Mesendoderm (in vitro differentiated cells): Measurements from ENCODE around the gene DFFB.

Source experiments
- DNase-seq: peaks from one replicate; pipeline ENCODE4 v3.0.0; 2013
- H2AK5ac ChIP-seq: 2 replicates; pipeline ENCODE4 v1.6.1; 2013; ENCODE audit warnings: low read length, inconsistent platforms
- H2BK120ac ChIP-seq: 2 replicates; pipeline ENCODE4 v1.6.1; 2013; ENCODE audit warnings: low read depth, mild to moderate bottlenecking, low read length, moderate library complexity, mixed read lengths
- H2BK15ac ChIP-seq: replicated peaks from 2 replicates; pipeline ENCODE4 v1.6.1; 2013; ENCODE audit warnings: low read depth, mild to moderate bottlenecking, moderate library complexity
- H2BK5ac ChIP-seq: 2 replicates; pipeline ENCODE4 v1.6.1; 2013; ENCODE audit warnings: low read length, inconsistent platforms
- H3K18ac ChIP-seq: 2 replicates; pipeline ENCODE4 v1.6.1; 2013; ENCODE audit warnings: mild to moderate bottlenecking, low read length, mixed read lengths
- H3K23ac ChIP-seq: one replicate; pipeline ENCODE4 v1.6.1; 2013; ENCODE audit warnings: low read length
- H3K27ac ChIP-seq: 2 replicates; pipeline ENCODE4 v1.5.1; 2013; ENCODE audit warnings: low read depth, mild to moderate bottlenecking, inconsistent platforms, low read length, moderate library complexity
- H3K27me3 ChIP-seq: 2 replicates; pipeline ENCODE4 v1.6.1; 2013; ENCODE audit warnings: low read length, control low read depth, mild to moderate bottlenecking, inconsistent platforms; ENCODE audit not compliant: insufficient read depth, poor library complexity
- H3K36me3 ChIP-seq: 2 replicates; pipeline ENCODE4 v1.6.1; 2013; ENCODE audit warnings: low read length, inconsistent platforms; ENCODE audit not compliant: control insufficient read depth, insufficient read depth
- H3K4ac ChIP-seq: one replicate; pipeline ENCODE4 v1.6.1; 2013; ENCODE audit warnings: low read depth, mild to moderate bottlenecking, low read length, moderate library complexity
- H3K4me1 ChIP-seq: 2 replicates; pipeline ENCODE4 v1.6.1; 2013; ENCODE audit warnings: low read depth, low read length, inconsistent platforms; ENCODE audit not compliant: control insufficient read depth
- H3K4me2 ChIP-seq: 2 replicates; pipeline ENCODE4 v1.6.1; 2013; ENCODE audit warnings: low read length
- H3K4me3 ChIP-seq: 2 replicates; pipeline ENCODE4 v1.5.1; 2013; ENCODE audit warnings: mild to moderate bottlenecking, low read length
- H3K56ac ChIP-seq: one replicate; pipeline ENCODE4 v1.6.1; 2013; ENCODE audit warnings: low read length
- H3K79me1 ChIP-seq: 2 replicates; pipeline ENCODE4 v1.6.1; 2013; ENCODE audit warnings: low read length, inconsistent platforms
- H3K79me2 ChIP-seq: 2 replicates; pipeline ENCODE4 v1.6.1; 2013; ENCODE audit warnings: mild to moderate bottlenecking, low read length; ENCODE audit not compliant: control insufficient read depth, insufficient read depth
- H3K9ac ChIP-seq: 2 replicates; pipeline ENCODE4 v1.6.1; 2013; ENCODE audit warnings: low read length, inconsistent platforms
- H4K5ac ChIP-seq: one replicate; pipeline ENCODE4 v1.6.1; 2013; ENCODE audit warnings: low read length
- H4K8ac ChIP-seq: one replicate; pipeline ENCODE4 v1.6.1; 2013; ENCODE audit warnings: low read depth, mild to moderate bottlenecking, control low read depth, low read length, moderate library complexity
- WGBS: extraction: QIAGEN DNeasy Blood & Tissue Kit; methylation state at CpG from one replicate; pipeline ENCODE4 v1.1.7; 2013; ENCODE audit warnings: low lambda C conversion rate, missing lambda C conversion rate; ENCODE audit not compliant: insufficient coverage; ENCODE audit errors: extremely low coverage; 5-methylcytosine and 5-hydroxymethylcytosine counted together

DFFB gene

DNA sequence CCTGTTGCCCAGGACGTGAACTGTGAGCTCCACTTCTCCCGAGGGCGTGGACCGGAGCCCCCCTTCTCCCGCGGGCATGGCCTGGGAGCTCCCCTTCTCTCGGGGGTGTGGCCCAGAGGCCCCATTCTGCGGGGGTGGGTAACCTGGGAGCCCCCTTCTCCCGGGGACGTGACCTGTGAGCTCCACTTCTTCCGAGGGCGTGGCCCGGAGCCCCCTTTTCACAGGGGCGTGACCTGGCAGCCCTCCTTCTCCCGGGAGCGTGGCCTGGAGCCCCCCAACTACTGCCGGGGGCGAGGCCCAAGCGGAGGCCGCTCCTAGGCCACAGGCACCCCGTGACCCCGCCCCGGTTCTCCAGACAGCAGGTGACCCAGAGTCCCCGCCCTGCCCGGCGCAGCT lies 42.5 kb downstream of the DFFB start:
- WGBS, result no CpG with 5 or more reads among the region's 26 CpGs
- no peak overlapping the region for H4K5ac ChIP-seq
- H3K18ac ChIP-seq, result peak overlapping the region; percentile 60
- no peak overlapping the region for H2BK15ac ChIP-seq
- no peaks in the 10 kb centered on the region for H3K27me3 ChIP-seq
- no peak overlapping the region for H4K8ac ChIP-seq
- peaks cover 44% of the 10 kb centered on the region for H3K79me2 ChIP-seq
- peaks cover 2% of the 10 kb centered on the region for H3K36me3 ChIP-seq
- peak overlapping the region; percentile 48 for H3K23ac ChIP-seq
- peak overlapping the region; percentile 95 for H3K4me3 ChIP-seq
- peak overlapping the region; percentile 98 for H3K56ac ChIP-seq
- no peak overlapping the region for H2BK5ac ChIP-seq
- no peak overlapping the region for H2AK5ac ChIP-seq
- no peak for DNase-seq
- peak overlapping the region; percentile 89 for H3K4me2 ChIP-seq
- peak overlapping the region; percentile 90 for H3K9ac ChIP-seq
- H3K27ac ChIP-seq, result peak overlapping the region; percentile 94
- peak overlapping the region; percentile 14 for H2BK120ac ChIP-seq
- peaks cover 21% of the 10 kb centered on the region for H3K79me1 ChIP-seq
- H3K4ac ChIP-seq, result peak overlapping the region; percentile 10
- H3K4me1 ChIP-seq, result no peaks in the 10 kb centered on the region

DNA sequence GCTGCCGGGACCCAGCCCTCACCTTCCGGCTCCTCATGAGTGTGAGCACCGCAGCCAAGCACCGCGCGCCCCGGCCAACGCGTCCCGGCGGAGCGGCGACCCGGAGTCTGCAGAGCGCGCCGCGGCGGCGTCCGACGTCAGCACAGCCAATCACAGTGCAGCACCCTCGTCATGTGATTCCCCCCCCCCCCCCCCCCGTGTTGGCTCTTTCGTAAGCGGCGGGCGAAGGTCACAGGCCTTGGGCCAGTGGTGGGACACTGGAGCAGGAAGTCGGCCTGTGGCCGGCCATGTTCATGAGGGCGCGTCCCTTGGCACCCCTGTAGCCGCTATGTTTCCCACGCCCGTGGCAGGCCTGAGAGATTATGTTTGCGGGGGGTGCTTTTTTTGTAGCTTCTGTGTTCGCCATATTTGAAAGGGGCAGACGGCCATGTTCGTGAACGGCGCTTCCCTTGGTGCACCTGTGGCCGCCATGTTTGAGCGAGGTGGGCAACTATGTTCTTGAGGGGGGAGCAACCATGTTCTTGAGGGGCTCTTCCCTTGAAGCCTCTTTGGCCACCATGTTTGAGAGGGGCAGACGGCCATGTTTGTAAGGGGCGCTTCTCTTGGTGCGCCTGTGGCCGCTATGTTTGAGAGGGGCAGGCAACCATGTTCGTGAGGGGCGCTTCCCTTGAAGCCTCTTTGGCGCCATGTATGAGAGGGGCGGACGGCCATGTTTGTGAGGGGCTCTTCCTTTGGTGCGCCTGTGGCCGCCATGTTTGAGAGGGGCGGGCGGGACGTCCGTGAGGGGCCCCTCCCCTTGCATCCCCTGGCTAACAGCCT lies 43.1 kb downstream of the DFFB start, which contains the start of gene C1orf174:
C1orf174 (minus strand) TSS at position 123 of the 819 bp plus-strand sequence; CDS start at position 37, 86 bp downstream.
- Histone ChIP-seq H4K5ac (no peak within 1 kb of the TSS), H3K23ac (peak within 1 kb of the TSS; percentile 48)
- peak; percentile 100 for DNase-seq

GRCh38 chr1:3900969-3901529 lies 43.8 kb downstream of the DFFB start:
- Histone ChIP-seq H3K27ac (peak overlapping the region; percentile 93), H3K23ac (no peak overlapping the region), H2BK120ac (peak overlapping the region; percentile 50), H3K18ac (peak overlapping the region; percentile 93), H3K79me1 (peaks cover 10% of the 10 kb centered on the region), H4K5ac (no peak overlapping the region), H3K4me1 (no peaks in the 10 kb centered on the region), H3K36me3 (no peaks in the 10 kb centered on the region), H3K9ac (peak overlapping the region; percentile 99), H3K4me2 (peak overlapping the region; percentile 74), H3K4ac (peak overlapping the region; percentile 94), H3K79me2 (peaks cover 31% of the 10 kb centered on the region), H2AK5ac (no peak overlapping the region), H3K27me3 (no peaks in the 10 kb centered on the region), H3K56ac (peak overlapping the region; percentile 97), H2BK15ac (no peak overlapping the region), H4K8ac (no peak overlapping the region), H3K4me3 (peak overlapping the region; percentile 68), H2BK5ac (peak overlapping the region; percentile 85)
- no CpG with 5 or more reads among the region's 51 CpGs for WGBS
- DNase-seq, result peak; percentile 97

More for the DNA sequence above, 43.1 kb downstream of the DFFB start, which contains the start of gene C1orf174:
- peak within 1 kb of the TSS; percentile 89 for H3K4me2 ChIP-seq
- H2BK5ac ChIP-seq, result peak within 1 kb of the TSS; percentile 85
- H3K56ac ChIP-seq, result peak within 1 kb of the TSS; percentile 98
- peak within 1 kb of the TSS; percentile 93 for H3K18ac ChIP-seq
- peaks cover 15% of the 10 kb centered on the region for H3K79me1 ChIP-seq
- peak within 1 kb of the TSS; percentile 99 for H3K9ac ChIP-seq
- H2AK5ac ChIP-seq, result no peak within 1 kb of the TSS
- peak within 1 kb of the TSS; percentile 94 for H3K4ac ChIP-seq
- H3K27me3 ChIP-seq, result no peaks in the 10 kb centered on the region
- peak within 1 kb of the TSS; percentile 95 for H3K4me3 ChIP-seq
- peaks cover 2% of the 10 kb centered on the region for H3K36me3 ChIP-seq
- H3K27ac ChIP-seq, result peak within 1 kb of the TSS; percentile 94
- H2BK120ac ChIP-seq, result peak within 1 kb of the TSS; percentile 50
- peaks cover 38% of the 10 kb centered on the region for H3K79me2 ChIP-seq
- no peaks in the 10 kb centered on the region for H3K4me1 ChIP-seq
- H2BK15ac ChIP-seq, result no peak within 1 kb of the TSS
- peak within 1 kb of the TSS; percentile 70 for H4K8ac ChIP-seq
- WGBS, result no CpG with 5 or more reads among the region's 58 CpGs

DNA sequence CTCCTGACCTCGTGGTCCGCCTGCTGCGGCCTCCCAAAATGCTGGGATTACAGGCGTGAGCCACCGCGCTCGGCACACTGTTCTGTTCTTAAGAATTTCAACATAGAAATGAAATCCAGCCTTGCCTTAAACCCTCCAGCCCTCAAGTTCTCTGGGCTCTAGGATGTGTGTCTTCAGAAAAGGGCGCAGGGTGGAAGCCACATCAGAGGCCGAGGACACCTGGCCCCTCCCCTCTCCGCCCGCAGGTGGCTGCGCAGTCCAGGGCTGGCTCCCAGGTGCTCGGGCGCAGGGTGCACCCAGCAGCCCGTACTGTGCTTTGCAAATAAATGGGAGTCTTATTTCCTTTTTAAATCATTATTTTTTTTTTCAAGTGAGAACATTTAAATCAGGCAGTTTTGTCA lies 44.8 kb downstream of the DFFB start:
- no peak overlapping the region for H3K23ac ChIP-seq
- no peaks in the 10 kb centered on the region for H3K36me3 ChIP-seq
- H3K4me2 ChIP-seq, result no peak overlapping the region
- no peak overlapping the region for H2BK120ac ChIP-seq
- WGBS, result no CpG with 5 or more reads among the region's 15 CpGs
- H3K4ac ChIP-seq, result no peak overlapping the region
- no peak overlapping the region for H3K56ac ChIP-seq
- H4K5ac ChIP-seq, result no peak overlapping the region
- H3K27ac ChIP-seq, result no peak overlapping the region
- H3K27me3 ChIP-seq, result no peaks in the 10 kb centered on the region
- H2BK5ac ChIP-seq, result no peak overlapping the region
- DNase-seq, result no peak
- no peak overlapping the region for H3K18ac ChIP-seq
- H4K8ac ChIP-seq, result no peak overlapping the region
- H2AK5ac ChIP-seq, result no peak overlapping the region
- no peak overlapping the region for H3K4me3 ChIP-seq
- no peak overlapping the region for H3K9ac ChIP-seq
- no peak overlapping the region for H2BK15ac ChIP-seq
- peaks cover 21% of the 10 kb centered on the region for H3K79me2 ChIP-seq
- H3K4me1 ChIP-seq, result no peaks in the 10 kb centered on the region
- peaks cover 5% of the 10 kb centered on the region for H3K79me1 ChIP-seq

DNA sequence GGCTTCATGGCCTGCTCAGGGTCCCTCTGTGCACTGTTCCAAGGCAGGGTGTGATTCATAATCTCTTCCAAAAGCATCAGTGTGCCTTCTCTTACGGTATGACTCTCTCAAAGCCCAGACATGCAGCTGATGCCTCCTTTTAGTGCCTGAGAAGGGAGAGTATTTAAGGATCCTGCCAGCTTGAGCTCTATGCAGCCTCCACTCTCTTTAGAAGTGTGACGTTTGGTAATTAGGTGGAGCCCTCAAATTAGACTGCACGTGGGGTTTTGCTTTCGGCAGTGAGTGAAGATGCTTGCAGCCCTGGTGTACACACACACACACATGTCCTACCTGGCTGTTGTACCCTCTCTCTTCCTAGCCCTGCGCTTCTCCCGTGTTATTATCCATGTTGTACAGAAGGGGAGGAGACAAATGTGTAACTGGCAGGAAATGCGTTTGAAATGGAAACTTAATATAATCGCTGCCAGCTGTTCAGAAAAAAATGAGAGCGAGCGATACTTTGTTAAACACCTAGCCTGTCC lies 45.4 kb downstream of the DFFB start:
- no peak overlapping the region for H4K8ac ChIP-seq
- H3K9ac ChIP-seq, result no peak overlapping the region
- H2BK5ac ChIP-seq, result no peak overlapping the region
- peaks cover 5% of the 10 kb centered on the region for H3K79me1 ChIP-seq
- no peak for DNase-seq
- H3K4me3 ChIP-seq, result no peak overlapping the region
- no peak overlapping the region for H2BK120ac ChIP-seq
- H2AK5ac ChIP-seq, result no peak overlapping the region
- H3K4me1 ChIP-seq, result no peaks in the 10 kb centered on the region
- peaks cover 19% of the 10 kb centered on the region for H3K79me2 ChIP-seq
- H3K18ac ChIP-seq, result no peak overlapping the region
- H3K23ac ChIP-seq, result no peak overlapping the region
- H4K5ac ChIP-seq, result no peak overlapping the region
- H3K4me2 ChIP-seq, result no peak overlapping the region
- H3K56ac ChIP-seq, result no peak overlapping the region
- H2BK15ac ChIP-seq, result no peak overlapping the region
- no peak overlapping the region for H3K4ac ChIP-seq
- H3K27me3 ChIP-seq, result no peaks in the 10 kb centered on the region
- no peak overlapping the region for H3K27ac ChIP-seq
- WGBS, result no CpG with 5 or more reads among the region's 10 CpGs
- H3K36me3 ChIP-seq, result no peaks in the 10 kb centered on the region
